Lower lobe of right lung (tissue), 2 donors: ENCODE measurements around the gene RCN1. TPM values are rescaled to one million over a fixed set of nuclear protein-coding genes. Genes with fewer than 3 reads are reported as not detected.

ENCODE experiments used
- ATAC-seq, 2 donors: fragments of 200-7000 bp; cut with Tn5 transposase; one replicate each; pipeline ENCODE4 v1.9.1; 2020 to 2022; ENCODE audit warnings: mild to moderate bottlenecking in 2 of 2, moderate library complexity in 2 of 2
- DNase-seq: peaks from one replicate; pipeline ENCODE4 v3.0.0-alpha.2; 2020
- H3K27ac ChIP-seq: fragments of 200-600 bp; one replicate; pipeline ENCODE4 v1.8.0; 2022
- H3K27me3 ChIP-seq: fragments of 200-600 bp; one replicate; pipeline ENCODE4 v1.8.0; 2022; ENCODE audit warnings: low read depth
- H3K36me3 ChIP-seq: fragments of 200-600 bp; one replicate; pipeline ENCODE4 v1.8.0; 2022; ENCODE audit warnings: mild to moderate bottlenecking
- H3K4me1 ChIP-seq: fragments of 200-600 bp; one replicate; pipeline ENCODE4 v1.8.0; 2022
- H3K4me3 ChIP-seq: fragments of 200-600 bp; one replicate; pipeline ENCODE4 v1.8.0; 2022; ENCODE audit warnings: mild to moderate bottlenecking
- H3K9me3 ChIP-seq: fragments of 200-600 bp; one replicate; pipeline ENCODE4 v1.8.0; 2022
- intact Hi-C: fragments of 100-400 bp; cut with DNase I; formaldehyde crosslinking; loops from one replicate; pipeline ENCODE4 v1.11.0; 2022
- total RNA-seq: library from RNA; stranded (reverse); fragmentation: NEBNext Ultra II Directional; extraction: Animal tissue kit (Norgen Biotek cat#: 25700); gene quantifications from one replicate; pipeline ENCODE4 v1.2.1, GENCODE V29; 2021
- TF ChIP-seq, protein P1 (sequence below): fragments of 200-600 bp; IDR thresholded peaks from one replicate; pipeline ENCODE4 v1.8.0; 2022; ENCODE audit warnings: antibody characterized with exemption, mild to moderate bottlenecking
- donor health status: DM: no; HTN: yes; CAD: no; lungs with severe emphysema.

Gene RCN1
- total RNA-seq, 1 donor from 2014 or later: 72.6 TPM

DNA sequence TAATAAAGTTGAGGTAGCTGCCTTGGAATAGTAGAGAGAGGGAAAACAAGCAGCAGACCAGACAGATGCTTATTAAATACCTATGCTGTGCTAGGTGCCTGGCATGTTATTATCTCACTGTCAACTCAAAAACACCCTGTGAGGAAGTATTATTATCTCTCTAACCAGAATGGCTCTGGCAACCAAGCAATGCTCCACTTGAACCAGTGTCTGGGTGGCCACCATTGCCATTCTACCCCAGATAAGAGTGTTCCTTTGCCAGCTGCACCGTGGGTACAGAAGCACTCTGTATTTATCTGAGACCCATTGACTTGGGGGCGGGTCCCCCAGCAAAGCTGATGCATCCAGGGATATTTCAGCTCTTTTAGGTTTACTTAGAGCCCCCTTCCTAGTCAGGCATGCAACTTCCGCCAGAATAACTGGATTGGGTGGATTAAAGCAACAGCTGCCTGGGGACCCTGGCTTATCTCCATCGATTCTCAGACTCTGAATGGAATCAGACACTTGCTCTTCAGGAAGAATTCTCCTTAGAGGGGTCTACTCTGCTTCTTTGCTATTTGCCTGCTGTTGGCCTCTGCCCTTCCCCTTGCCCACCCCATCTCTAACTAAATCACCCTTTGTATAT lies 49.1 kb downstream of the RCN1 start:
- intact Hi-C loops: no loop called here
- ATAC-seq (no peak), DNase-seq (no peak)
- Histone ChIP-seq H3K4me1 (no peaks in the 10 kb centered on the region), H3K27me3 (no peaks in the 10 kb centered on the region), H3K9me3 (no peaks in the 10 kb centered on the region), H3K4me3 (no peak overlapping the region), H3K27ac (no peak overlapping the region), H3K36me3 (no peaks in the 10 kb centered on the region)
- TF ChIP-seq, protein P1, sequence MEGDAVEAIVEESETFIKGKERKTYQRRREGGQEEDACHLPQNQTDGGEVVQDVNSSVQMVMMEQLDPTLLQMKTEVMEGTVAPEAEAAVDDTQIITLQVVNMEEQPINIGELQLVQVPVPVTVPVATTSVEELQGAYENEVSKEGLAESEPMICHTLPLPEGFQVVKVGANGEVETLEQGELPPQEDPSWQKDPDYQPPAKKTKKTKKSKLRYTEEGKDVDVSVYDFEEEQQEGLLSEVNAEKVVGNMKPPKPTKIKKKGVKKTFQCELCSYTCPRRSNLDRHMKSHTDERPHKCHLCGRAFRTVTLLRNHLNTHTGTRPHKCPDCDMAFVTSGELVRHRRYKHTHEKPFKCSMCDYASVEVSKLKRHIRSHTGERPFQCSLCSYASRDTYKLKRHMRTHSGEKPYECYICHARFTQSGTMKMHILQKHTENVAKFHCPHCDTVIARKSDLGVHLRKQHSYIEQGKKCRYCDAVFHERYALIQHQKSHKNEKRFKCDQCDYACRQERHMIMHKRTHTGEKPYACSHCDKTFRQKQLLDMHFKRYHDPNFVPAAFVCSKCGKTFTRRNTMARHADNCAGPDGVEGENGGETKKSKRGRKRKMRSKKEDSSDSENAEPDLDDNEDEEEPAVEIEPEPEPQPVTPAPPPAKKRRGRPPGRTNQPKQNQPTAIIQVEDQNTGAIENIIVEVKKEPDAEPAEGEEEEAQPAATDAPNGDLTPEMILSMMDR: no peak

DNA sequence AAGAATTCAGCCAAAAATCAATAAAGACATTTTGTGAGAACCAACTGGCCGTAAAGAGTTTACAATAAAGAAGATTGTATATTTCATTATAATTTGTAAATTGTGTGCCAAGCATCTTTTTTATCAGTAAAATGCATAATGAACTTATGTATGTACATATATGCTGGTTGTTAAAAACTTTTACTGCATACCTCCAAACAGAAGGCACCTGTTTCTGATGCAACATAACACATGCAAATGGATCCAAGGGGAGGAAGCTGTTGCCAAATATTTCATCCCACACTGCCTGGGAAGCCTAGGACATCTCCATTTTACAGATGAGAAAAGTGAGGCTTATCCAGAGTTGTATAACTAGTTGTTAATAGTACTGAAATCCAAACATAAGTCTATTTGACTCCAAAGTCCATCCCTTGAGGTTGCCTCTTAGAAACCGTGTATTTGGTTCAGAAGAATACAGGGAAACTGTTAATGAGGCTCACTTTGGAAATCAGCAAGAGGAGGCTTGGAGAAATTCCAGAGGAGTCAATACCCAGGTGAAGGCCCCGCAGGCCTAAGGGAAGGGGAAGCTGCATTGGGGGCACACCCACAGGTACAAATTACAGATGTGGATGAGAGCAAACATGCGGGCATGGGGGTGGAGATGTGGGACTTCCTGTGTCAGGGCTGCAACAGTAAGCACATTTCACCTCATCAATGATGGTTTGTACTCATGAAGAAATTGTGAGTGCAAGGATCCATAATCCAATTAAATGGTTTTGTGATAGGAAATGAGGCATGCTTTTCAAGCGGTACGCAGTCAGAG lies 51.1 kb downstream of the RCN1 start:
- TF ChIP-seq, protein P1: no peak
- DNase-seq (no peak), ATAC-seq (no peak)
- no peak overlapping the region for H3K27ac ChIP-seq
- no peaks in the 10 kb centered on the region for H3K4me1 ChIP-seq
- intact Hi-C loops: no loop called here
- H3K27me3 ChIP-seq: no peaks in the 10 kb centered on the region
- no peaks in the 10 kb centered on the region for H3K9me3 ChIP-seq
- H3K4me3 ChIP-seq: no peak overlapping the region
- no peaks in the 10 kb centered on the region for H3K36me3 ChIP-seq

GRCh38 chr11:32143378-32143777 lies 52.5 kb downstream of the RCN1 start:
- TF ChIP-seq, protein P1: no peak
- ATAC-seq (no peak), DNase-seq (no peak)
- no peak overlapping the region for H3K4me3 ChIP-seq
- H3K36me3 ChIP-seq: no peaks in the 10 kb centered on the region
- H3K27ac ChIP-seq: no peak overlapping the region
- no peaks in the 10 kb centered on the region for H3K9me3 ChIP-seq
- intact Hi-C loops: no loop called here
- H3K4me1 ChIP-seq: no peaks in the 10 kb centered on the region
- H3K27me3 ChIP-seq: no peaks in the 10 kb centered on the region

- ATAC-seq (no peak), DNase-seq (no peak)
- H3K27ac ChIP-seq: no peak overlapping the region
- no peaks in the 10 kb centered on the region for H3K36me3 ChIP-seq
- no peak overlapping the region for H3K4me3 ChIP-seq
- TF ChIP-seq, protein P1: no peak
- intact Hi-C loops: no loop called here
- H3K27me3 ChIP-seq: no peaks in the 10 kb centered on the region
- H3K4me1 ChIP-seq: no peaks in the 10 kb centered on the region
- H3K9me3 ChIP-seq: no peaks in the 10 kb centered on the region
These were observed 54.4 kb downstream of the RCN1 start for GRCh38 chr11:32145282-32145681.

DNA sequence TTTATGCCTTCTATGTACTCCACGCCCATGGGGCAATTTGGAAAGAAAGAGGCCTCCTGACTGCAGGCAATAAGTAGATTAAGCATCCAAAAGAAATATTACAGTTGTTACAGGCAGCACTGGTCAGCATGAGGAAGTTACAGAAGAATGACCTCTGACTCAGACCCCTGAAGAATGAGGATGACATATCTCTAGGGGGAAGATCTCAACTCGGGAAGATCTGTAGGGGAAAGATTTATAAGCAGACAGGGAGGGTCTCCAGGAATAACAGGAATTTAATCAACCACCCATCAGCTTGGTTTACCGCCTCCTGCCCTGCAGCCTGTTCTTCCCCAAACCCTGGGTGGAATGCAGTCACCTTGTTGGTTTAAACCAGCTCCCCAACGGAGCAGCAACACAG lies 58.0 kb downstream of the RCN1 start:
- Histone ChIP-seq H3K27me3 (no peaks in the 10 kb centered on the region), H3K4me1 (no peaks in the 10 kb centered on the region), H3K27ac (no peak overlapping the region), H3K36me3 (no peaks in the 10 kb centered on the region), H3K4me3 (no peak overlapping the region), H3K9me3 (no peaks in the 10 kb centered on the region)
- DNase-seq (no peak), ATAC-seq (no peak)
- intact Hi-C loops: no loop called here
- TF ChIP-seq, protein P1: no peak
